C4-2B (cell line): ENCODE results near the gene NFS1.

ENCODE experiments used
- ZFX ChIP-seq: fragments of 450-650 bp; IDR thresholded peaks from 2 replicates; pipeline ENCODE4 v1.6.1; 2017
- TF ChIP-seq, protein P1 (sequence below): fragments of 450-650 bp; conservative IDR thresholded peaks from 2 replicates; pipeline ENCODE4 v1.5.1; 2017; ENCODE audit warnings: mild to moderate bottlenecking

- TF ChIP-seq, protein P1, sequence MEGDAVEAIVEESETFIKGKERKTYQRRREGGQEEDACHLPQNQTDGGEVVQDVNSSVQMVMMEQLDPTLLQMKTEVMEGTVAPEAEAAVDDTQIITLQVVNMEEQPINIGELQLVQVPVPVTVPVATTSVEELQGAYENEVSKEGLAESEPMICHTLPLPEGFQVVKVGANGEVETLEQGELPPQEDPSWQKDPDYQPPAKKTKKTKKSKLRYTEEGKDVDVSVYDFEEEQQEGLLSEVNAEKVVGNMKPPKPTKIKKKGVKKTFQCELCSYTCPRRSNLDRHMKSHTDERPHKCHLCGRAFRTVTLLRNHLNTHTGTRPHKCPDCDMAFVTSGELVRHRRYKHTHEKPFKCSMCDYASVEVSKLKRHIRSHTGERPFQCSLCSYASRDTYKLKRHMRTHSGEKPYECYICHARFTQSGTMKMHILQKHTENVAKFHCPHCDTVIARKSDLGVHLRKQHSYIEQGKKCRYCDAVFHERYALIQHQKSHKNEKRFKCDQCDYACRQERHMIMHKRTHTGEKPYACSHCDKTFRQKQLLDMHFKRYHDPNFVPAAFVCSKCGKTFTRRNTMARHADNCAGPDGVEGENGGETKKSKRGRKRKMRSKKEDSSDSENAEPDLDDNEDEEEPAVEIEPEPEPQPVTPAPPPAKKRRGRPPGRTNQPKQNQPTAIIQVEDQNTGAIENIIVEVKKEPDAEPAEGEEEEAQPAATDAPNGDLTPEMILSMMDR = no peak
- TF ChIP-seq ZFX = no peak
Measured at GRCh38 chr20:35627121-35627520, 72.0 kb downstream of the NFS1 start.
